ENCODE results near the gene CCDC137. TPM values are rescaled to one million over a fixed set of nuclear protein-coding genes. Genes with fewer than 3 reads are reported as not detected.
A peak's percentile ranks its signal among the peaks of the same experiment; 100 is the strongest.
"Not testable (repeated sequence)": the region's sequence is repeated elsewhere in the genome, so short reads cannot be mapped to it uniquely, and the experiment has no call there.

The CCDC137 gene
- polyA plus RNA-seq, 1 donor from 2014 or later: 27.9 TPM

DNA sequence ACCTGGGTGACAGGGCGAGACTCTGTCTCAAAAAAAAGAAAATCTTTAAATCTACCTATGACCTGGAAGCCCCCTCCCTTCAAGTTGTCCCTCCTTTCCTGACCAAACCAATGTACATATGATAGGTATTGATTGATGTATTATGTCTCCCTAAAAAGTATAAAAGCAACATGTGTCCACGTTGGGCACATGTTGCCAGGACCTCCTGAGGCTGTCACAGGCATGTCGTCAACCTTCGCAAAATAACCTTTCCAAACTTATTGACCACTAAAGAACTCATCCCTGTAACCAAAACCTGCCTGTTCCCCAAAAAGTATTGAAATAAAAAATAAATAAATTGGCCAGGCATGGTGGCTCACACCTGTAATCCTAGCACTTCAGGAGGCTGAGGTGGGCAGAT, 4.5 kb upstream of the CCDC137 start:
- Mint-ChIP-seq H3K36me3 (no peaks in the 10 kb centered on the region), H3K4me3 (no peak overlapping the region), H3K4me1 (peaks cover 4 to 13% (median 6%) of the 10 kb centered on the region in 3 donors), H3K27me3 (no peaks in the 10 kb centered on the region), H3K27ac (no peak overlapping the region), H3K9me3 (no peaks in the 10 kb centered on the region)

DNA sequence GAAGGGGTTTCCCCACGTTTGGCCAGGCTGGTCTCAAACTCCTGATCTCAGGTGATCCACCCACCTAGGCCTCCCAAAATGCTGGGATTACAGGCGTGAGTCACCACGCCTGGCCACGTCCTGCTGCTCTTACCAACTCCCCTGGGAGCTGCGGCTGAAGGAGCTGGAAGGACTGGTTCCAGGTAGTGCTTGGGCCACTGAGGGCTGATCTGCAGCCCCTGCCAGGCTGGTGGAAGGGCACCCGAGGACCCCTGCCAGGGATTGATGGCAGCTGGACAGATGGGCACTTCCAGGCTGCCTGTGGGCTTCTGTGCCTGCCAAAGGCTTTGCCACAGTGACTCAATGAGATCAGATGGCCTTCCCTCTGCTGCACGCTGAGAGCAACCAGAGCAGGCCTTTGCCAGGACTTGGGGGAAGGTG, 2.5 kb upstream of the CCDC137 start:
- Mint-ChIP-seq H3K4me1 (peaks cover 9 to 20% (median 16%) of the 10 kb centered on the region in 3 donors), H3K27me3 (no peaks in the 10 kb centered on the region), H3K36me3 (no peaks in the 10 kb centered on the region), H3K9me3 (no peaks in the 10 kb centered on the region), H3K27ac (no peak overlapping the region), H3K4me3 (peak overlapping the region in 3 of 4 donors; percentile 8 to 23 (median 12))

DNA sequence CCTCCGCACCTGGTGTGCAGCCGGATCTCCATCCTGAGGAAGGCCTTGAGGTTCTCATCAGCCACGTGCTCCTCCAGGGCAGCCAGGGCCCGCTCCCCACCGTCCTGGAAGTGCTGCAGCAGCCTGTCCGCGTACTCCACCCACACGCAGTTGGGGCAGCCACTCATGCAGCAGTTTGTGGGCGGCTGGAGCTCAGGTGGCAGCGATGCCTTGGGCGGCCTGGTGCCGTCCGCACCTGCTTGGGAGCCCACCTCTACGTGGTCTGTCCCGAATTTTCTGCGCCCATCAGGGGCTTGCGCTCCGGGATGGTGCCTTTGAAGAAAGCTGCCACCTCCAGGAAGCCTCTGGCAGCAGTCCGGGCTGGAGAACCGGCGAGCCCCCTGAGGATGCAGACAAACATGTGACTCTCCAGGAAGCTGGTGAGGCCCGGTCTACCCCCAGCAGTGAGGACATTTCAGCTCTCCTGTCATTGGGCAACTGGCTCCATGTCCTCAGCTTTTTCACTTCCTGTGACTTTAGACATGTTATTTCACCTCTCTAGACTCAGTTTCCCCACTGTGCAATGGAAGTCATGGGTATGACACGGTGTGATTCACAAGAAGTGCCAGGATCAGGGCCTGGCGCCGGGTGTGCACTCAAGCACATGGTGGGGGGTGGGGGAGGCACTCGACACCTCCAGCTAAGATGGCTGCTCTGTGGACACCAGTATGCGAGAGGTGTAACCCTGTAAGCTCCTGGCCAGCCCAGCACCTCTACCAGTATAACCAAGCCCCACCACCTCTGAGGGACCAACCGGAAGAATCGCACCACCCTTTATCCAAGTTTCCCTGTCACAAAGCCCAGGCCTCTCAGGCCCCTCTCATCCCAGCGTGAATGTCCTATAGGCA, 1.1 kb upstream of the CCDC137 start:
- peaks cover 9 to 20% (median 16%) of the 10 kb centered on the region in 3 donors for H3K4me1 Mint-ChIP-seq
- no peaks in the 10 kb centered on the region for H3K36me3 Mint-ChIP-seq
- H3K27ac Mint-ChIP-seq: peak overlapping the region; percentile 93 to 97 (median 96)
- H3K27me3 Mint-ChIP-seq: no peaks in the 10 kb centered on the region
- no peaks in the 10 kb centered on the region for H3K9me3 Mint-ChIP-seq
- peak overlapping the region; percentile 92 to 97 (median 94) for H3K4me3 Mint-ChIP-seq

DNA sequence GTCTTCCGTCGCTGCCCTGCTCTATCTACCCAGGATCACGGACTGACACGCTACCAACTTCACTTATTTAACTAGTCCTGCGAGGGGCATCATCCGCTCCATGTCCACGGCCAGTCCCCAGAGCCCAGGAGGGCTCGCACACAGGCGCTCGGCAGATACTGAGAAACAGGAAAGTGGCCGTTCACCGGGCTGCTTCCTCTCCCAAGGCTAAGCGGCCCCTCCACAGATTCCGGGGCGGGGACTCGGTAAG, 520 bp upstream of the CCDC137 start:
- H3K36me3 Mint-ChIP-seq: no peaks in the 10 kb centered on the region
- peak overlapping the region; percentile 93 to 97 (median 96) for H3K27ac Mint-ChIP-seq
- H3K4me1 Mint-ChIP-seq: peaks cover 9 to 20% (median 16%) of the 10 kb centered on the region in 3 donors
- no peaks in the 10 kb centered on the region for H3K9me3 Mint-ChIP-seq
- H3K27me3 Mint-ChIP-seq: no peaks in the 10 kb centered on the region
- peak overlapping the region; percentile 92 to 97 (median 94) for H3K4me3 Mint-ChIP-seq

DNA sequence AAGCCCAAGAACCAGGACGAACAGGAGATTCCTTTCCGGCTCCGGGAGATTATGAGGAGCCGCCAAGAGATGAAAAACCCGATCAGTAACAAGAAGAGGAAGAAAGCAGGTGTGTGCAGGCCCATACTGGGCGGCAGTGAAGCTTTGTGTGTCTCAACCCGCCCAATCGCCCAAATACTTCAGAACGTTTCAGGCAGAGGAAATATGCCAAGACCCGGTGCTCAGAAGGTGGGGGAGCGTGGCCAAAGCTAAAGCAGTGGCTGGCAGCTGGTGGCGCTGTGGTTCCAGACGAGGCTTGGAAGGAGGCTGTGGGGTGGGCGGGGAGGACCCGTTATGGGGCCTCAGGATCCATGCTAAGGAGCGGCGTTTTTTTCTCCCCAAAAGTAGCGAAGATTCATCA, 1.2 kb downstream of the CCDC137 start:
- H3K36me3 Mint-ChIP-seq: no peaks in the 10 kb centered on the region

DNA sequence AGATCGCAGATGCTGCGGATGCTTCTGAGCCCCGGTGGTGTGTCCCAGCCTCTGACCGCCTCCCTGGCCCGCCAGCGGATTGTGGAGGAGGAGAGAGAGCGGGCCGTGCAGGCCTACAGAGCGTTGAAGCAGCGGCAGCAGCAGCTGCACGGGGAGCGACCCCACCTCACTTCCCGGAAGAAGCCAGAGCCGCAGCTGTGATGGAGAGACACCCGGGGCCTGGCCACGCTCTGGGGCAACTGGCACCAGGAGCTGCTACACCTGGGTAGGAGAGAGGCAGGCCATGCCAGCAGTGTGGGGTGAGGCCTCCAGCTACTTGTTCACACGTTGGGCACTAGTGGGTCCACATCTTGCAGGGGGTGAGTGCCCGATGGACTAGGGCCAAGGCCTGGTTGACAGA, 6.0 kb downstream of the CCDC137 start:
- H3K9me3 Mint-ChIP-seq: no peaks in the 10 kb centered on the region
- no peak overlapping the region for H3K27ac Mint-ChIP-seq
- no peaks in the 10 kb centered on the region for H3K36me3 Mint-ChIP-seq
- peaks cover 6 to 12% (median 6%) of the 10 kb centered on the region in 3 donors for H3K4me1 Mint-ChIP-seq
- no peaks in the 10 kb centered on the region for H3K27me3 Mint-ChIP-seq
- no peak overlapping the region for H3K4me3 Mint-ChIP-seq

More for the DNA sequence above, 1.2 kb downstream of the CCDC137 start:
- Mint-ChIP-seq H3K27me3 (no peaks in the 10 kb centered on the region), H3K27ac (peak overlapping the region in 2 of 3 donors; percentile 73 to 77), H3K4me3 (peak overlapping the region; percentile 92 to 97 (median 96)), H3K4me1 (peaks cover 9 to 20% (median 16%) of the 10 kb centered on the region in 3 donors), H3K9me3 (no peaks in the 10 kb centered on the region)

DNA sequence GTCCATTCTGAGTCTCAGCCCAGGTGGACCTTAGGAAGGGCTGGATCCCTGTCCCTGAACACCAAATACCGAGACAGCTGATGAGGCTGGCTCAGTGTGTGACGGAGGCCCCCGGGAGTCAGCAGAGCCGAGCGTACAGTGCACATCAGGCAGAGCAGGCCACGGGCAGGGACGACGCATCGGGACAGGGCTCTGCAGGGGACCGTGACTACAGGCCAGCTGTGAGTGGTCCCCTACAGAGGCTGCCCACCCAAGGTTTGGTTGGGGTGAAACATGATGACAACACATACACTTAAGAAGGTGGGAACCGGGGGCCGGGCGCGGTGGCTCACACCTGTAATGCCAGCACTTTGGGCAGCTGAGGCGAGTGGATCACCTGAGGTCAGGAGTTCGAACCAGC, 6.4 kb downstream of the CCDC137 start:
- no peaks in the 10 kb centered on the region for H3K9me3 Mint-ChIP-seq
- H3K27me3 Mint-ChIP-seq: no peaks in the 10 kb centered on the region
- no peak overlapping the region for H3K4me3 Mint-ChIP-seq
- H3K27ac Mint-ChIP-seq: no peak overlapping the region
- H3K36me3 Mint-ChIP-seq: no peaks in the 10 kb centered on the region
- H3K4me1 Mint-ChIP-seq: peaks cover 1 to 8% (median 4%) of the 10 kb centered on the region in 3 donors

DNA sequence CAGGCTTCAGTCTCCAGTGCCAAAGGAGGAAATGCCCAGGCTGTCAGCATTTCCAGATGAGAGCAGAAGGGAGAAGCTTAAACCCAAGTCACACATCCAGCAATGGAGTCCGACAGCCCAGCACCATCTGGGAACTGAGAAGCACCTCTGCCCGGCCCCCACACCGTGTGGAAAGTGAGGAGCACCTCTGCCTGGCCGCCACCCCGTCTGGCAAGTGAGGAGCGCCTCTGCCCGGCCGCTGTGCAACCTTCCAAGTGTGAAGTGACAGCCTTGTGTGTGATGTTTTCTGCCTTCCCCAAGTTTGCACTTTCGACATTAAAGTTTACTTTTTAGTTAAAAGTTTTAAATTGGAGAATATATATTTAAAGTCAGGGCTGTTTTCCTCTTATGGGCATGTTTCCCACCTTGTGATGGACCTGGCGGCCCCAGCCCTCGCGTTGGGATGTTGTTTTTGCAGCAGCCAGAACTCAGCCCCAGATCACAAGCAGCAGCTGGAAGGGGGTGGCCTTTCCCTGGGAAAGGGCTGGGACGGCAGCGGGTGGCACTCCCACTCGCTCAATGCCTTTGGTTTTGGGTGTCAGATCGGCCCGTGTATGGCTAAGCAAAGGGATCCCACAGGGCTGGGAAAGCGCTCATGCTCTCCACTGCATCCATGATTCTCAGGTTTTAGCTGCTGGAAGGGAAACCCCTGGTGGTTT, 7.2 kb downstream of the CCDC137 start:
- no peaks in the 10 kb centered on the region for H3K9me3 Mint-ChIP-seq
- no peaks in the 10 kb centered on the region for H3K36me3 Mint-ChIP-seq
- peak overlapping the region in 1 of 3 donors; percentile 71 for H3K27ac Mint-ChIP-seq
- no peak overlapping the region for H3K4me3 Mint-ChIP-seq
- no peaks in the 10 kb centered on the region for H3K27me3 Mint-ChIP-seq
- H3K4me1 Mint-ChIP-seq: peaks cover 0 to 4% (median 2%) of the 10 kb centered on the region in 3 donors

DNA sequence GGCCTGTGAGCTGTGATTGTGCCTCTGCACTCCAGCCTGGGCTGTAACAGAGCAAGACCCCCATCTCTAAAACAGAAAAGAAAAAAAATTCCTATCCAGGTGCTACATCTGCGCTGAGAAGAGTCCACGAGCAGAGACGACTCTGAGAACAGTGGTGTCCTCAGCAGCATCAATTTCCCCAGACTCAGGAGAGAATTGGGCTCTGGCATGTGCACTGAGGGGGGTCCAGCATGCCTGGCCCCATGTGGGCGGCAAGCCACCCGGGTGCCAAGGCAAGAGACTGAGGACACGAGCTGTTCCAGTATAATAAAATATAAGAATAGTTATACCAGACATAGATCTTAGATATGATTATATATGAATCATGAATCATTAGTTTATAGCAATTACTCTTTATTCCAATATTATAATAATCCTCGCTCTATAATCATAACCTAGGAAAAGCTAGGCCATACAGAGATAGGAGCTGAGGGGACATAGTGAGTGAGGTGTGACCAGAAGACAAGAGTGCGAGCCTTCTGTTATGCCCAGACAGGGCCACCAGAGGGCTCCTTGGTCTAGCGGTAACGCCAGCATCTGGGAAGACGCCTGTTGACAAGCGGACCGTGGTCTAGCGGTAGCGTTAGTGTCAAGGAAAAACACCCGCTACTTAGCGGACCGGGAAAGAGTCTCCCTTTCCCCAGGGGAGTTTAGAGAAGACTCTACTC, 9.1 kb downstream of the CCDC137 start:
- not testable (repeated sequence) for H3K4me1 Mint-ChIP-seq, H3K9me3 Mint-ChIP-seq, H3K36me3 Mint-ChIP-seq, H3K27me3 Mint-ChIP-seq
- Mint-ChIP-seq H3K4me3 (peak overlapping the region in 2 of 4 donors; percentile 60 to 71), H3K27ac (peak overlapping the region in 2 of 3 donors; percentile 7 to 63)

DNA sequence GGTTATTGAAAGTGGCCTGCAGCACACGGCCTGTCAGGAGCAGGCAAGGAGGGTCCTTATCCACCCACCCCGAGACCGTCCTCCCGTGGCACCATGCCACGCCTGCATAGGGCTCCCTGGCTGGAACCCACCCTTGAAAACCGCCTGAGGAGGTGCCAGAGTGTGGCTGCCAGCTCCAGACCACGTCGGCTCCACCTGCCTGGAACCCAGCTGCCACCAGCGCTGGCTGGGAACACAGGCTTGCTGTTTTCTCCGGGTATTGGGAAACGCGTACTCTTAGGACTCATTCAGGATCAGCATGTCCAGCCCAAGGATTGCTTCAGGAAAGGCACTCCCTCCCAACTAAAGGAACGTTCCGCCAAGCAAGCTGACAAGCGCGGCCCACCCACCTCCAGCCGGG, 10.4 kb downstream of the CCDC137 start:
- H3K4me1 Mint-ChIP-seq: peaks cover 2 to 4% (median 4%) of the 10 kb centered on the region in 3 donors
- no peaks in the 10 kb centered on the region for H3K27me3 Mint-ChIP-seq
- H3K36me3 Mint-ChIP-seq: no peaks in the 10 kb centered on the region
- no peak overlapping the region for H3K27ac Mint-ChIP-seq
- no peaks in the 10 kb centered on the region for H3K9me3 Mint-ChIP-seq
- H3K4me3 Mint-ChIP-seq: peak overlapping the region in 1 of 4 donors; percentile 22

DNA sequence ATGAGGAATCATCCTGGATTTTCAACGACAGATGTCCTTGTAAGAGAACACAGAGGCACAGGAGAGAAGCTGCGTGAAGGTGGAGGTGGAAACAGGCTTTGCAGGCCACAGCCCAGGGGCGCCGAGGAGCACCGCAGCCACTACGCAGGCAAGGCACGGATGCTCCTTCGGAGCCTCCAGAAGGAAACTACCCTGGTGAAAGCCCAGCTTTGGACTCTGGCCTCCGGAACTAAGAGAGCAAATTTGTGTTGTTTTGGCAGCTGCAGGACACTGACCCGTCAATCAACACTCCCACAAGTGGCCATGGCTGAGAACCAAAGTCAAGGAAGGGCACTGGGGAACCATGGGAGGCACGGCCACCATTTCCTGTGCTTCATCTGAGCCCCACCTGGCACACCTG, 13.6 kb downstream of the CCDC137 start:
- peaks cover 14 to 20% (median 16%) of the 10 kb centered on the region in 3 donors for H3K4me1 Mint-ChIP-seq
- no peaks in the 10 kb centered on the region for H3K9me3 Mint-ChIP-seq
- peak overlapping the region in 1 of 4 donors; percentile 80 for H3K4me3 Mint-ChIP-seq
- peak overlapping the region in 1 of 3 donors; percentile 79 for H3K27ac Mint-ChIP-seq
- H3K27me3 Mint-ChIP-seq: no peaks in the 10 kb centered on the region
- no peaks in the 10 kb centered on the region for H3K36me3 Mint-ChIP-seq

DNA sequence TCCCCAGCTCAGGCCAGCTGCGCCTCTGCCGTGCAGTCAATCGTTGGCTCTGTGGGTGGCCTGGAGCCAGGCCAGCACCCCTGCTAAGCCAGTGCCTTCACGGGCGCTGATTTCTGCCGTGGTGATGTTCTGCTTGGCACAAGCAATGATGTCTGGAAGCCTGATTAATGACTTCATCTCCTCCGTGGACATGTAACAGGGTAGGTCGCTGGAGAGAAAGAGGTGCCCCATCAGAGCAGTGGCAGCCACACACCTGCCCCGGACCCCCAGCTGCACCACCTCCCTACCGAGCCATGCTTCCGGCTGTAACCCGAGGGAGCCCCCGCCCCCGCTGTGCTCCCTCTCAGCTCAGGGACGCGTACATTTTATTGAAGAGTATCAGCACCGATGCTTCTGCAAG, 15.1 kb downstream of the CCDC137 start:
- H3K4me3 Mint-ChIP-seq: peak overlapping the region in 2 of 4 donors; percentile 60 to 62
- H3K27me3 Mint-ChIP-seq: no peaks in the 10 kb centered on the region
- peaks cover 14 to 24% (median 16%) of the 10 kb centered on the region in 3 donors for H3K4me1 Mint-ChIP-seq
- H3K9me3 Mint-ChIP-seq: no peaks in the 10 kb centered on the region
- H3K36me3 Mint-ChIP-seq: no peaks in the 10 kb centered on the region
- no peak overlapping the region for H3K27ac Mint-ChIP-seq

DNA sequence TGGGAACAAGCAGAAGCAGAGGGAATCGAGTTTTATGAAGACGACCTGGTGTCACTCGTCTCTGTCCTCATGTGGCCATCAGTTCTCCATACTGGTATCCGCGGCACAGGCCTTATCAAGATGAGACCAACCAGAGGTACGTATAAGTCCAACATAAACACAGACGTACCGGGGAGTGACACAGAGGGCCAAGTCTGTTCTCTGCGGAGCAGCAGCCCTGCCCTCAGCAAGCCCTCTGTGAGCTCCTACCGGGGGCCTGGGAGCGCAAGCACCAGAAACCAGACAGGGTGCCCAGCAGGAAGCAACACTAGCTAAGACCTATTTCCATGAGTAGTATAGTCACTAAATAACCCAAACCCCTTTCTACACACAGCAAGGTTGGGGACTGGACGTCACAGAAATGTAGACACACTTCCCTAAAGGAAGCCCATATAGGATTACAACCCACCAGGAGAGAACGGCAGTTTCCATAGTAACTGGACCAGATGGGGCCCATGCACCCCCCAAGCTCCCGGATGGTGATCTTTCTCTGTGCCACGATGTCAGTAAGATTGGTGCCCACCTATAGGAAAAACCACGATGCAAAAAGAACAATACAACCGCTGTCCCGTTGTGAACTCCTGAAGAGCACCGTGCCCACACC, 16.1 kb downstream of the CCDC137 start:
- H3K4me1 Mint-ChIP-seq: peaks cover 14 to 24% (median 21%) of the 10 kb centered on the region in 3 donors
- no peaks in the 10 kb centered on the region for H3K36me3 Mint-ChIP-seq
- peak overlapping the region; percentile 27 to 97 (median 96) for H3K27ac Mint-ChIP-seq
- H3K9me3 Mint-ChIP-seq: no peaks in the 10 kb centered on the region
- peak overlapping the region; percentile 87 to 99 (median 94) for H3K4me3 Mint-ChIP-seq
- H3K27me3 Mint-ChIP-seq: no peaks in the 10 kb centered on the region

DNA sequence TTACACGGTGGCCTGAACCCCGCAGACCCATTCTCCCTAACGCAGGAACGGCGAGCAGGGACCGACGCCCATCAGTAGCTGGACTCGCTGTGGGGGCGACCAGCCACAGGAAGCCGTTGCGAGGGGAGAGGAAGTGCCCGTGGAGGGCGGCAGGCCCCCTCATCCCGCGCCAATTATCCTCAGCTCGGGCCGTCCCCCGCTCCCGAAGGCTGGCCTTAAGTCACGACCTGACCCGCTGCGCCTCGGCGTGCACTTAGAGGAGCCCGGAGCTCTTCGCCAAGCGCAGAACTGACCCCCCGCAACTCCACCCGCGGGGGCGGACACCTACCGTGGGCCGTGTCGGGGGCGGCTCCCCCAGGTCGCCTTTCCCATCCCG, 16.7 kb downstream of the CCDC137 start:
- no peaks in the 10 kb centered on the region for H3K27me3 Mint-ChIP-seq
- H3K27ac Mint-ChIP-seq: peak overlapping the region; percentile 89 to 97 (median 96)
- peaks cover 14 to 24% (median 21%) of the 10 kb centered on the region in 3 donors for H3K4me1 Mint-ChIP-seq
- H3K36me3 Mint-ChIP-seq: no peaks in the 10 kb centered on the region
- H3K4me3 Mint-ChIP-seq: peak overlapping the region; percentile 87 to 99 (median 94)
- H3K9me3 Mint-ChIP-seq: no peaks in the 10 kb centered on the region
